ENCODE measurements around the gene BRD9.
"Not testable (repeated sequence)": the region's sequence is repeated elsewhere in the genome, so short reads cannot be mapped to it uniquely, and the experiment has no call there.

BRD9 gene

DNA sequence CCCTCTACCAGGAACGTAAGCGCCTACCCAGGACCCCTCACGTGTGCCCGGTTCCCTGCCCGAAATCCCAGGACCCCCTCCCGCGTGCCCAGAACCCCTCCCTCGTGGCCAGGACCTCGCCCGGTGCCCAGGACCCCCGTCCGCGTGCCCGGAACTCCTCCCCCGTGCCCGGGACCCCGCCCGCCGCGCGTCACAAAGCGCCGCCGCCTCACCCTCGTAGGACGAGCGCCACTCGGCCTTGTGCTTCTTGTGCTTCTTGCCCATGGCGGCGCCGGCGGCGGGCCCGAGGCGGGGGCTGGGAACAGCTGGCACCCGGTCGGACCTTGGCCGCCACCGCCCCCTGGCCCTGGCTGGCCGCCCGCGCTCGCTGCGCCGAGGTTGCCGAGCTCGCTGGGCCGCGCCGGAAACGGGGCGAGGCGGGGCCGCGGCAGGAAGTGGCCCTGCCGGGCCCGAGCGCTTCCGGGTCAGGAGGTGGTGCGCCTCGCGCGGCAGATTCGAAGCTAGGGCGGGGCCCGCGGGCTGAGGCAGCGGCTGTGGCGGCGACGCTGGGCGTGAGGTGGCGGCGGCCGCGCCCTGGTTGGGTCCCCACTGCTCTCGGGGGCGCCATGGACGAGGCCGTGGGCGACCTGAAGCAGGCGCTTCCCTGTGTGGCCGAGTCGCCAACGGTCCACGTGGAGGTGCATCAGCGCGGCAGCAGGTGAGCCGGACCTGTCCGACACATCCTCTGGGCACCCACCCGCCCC lies at the start of gene BRD9, which contains the start of gene TRIP13:
TSS of gene BRD9 (minus strand) at position 408 of the 743 bp plus-strand sequence. CDS start at position 264, 144 bp downstream.
TSS of gene TRIP13 (plus strand) at position 491 of the 743 bp plus-strand sequence. CDS start at position 606, 115 bp downstream.
- peak; percentile 98 for DNase-seq (ENCODE audit: insufficient read length, low spot score)
- FAIRE-seq = peak; percentile 70

DNA sequence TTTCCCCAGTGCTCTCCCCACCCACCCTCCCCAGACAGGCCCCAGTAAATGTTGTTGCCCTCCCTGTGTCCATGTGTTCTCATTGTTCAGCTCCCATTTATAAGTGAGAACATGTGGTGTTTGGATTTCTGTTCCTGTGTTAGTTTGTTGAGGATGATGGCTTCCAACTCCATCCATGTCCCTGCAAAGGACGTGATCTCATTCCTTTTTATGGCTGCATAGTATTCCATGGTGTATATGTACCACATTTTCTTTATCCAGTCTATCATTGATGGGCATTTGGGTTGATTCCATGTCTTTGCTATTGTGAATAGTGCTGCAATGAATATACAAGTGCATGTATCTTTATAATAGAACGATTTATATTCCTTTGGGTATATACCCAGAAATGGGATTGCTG lies 48.1 kb upstream of the BRD9 start:
- DNase-seq (ENCODE audit: insufficient read length, low spot score); FAIRE-seq: not testable (repeated sequence)

GRCh38 chr5:939368-939767 lies 46.8 kb upstream of the BRD9 start:
- no peak for DNase-seq (ENCODE audit: insufficient read length, low spot score)
- FAIRE-seq = no peak

DNA sequence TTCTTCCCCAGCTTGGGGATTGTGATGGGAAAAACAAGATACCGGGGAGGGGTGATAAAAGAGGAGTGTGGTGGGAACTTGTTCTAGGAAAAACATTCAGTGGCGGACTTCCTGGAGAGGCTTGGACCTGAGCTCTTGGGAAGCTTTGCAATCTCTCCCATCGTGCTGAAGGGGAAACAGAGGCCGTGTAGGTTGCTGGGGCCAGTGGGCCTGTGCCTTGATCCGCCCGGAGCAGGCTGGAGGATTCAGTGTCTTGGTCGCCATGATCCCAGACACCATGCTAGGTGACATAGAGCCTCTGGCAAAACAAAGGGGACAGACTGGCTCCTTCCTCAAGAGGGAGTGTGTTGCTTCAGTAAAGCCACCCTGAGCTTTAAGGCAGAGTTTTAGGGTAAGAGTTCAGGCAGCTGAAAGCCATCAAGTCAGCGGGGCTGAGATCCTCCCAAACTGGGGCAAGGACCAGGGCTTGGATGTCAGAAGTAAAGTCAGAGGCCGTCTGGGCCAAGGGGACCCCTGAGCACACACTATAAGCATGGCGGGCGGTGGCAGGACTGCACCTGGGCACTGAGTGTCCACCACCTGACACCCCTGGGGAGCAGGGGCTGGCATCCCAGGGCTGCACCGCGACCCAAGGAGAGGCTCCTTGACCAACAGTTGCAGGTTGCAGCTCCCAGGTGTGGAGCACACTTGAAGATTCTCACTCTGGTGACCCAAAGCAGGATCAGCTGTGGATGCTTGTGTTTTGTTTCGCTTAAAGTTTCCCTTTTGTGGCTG lies 44.7 kb upstream of the BRD9 start:
- DNase-seq (ENCODE audit: insufficient read length, low spot score) = no peak

GRCh38 chr5:936149-937144 lies 43.8 kb upstream of the BRD9 start:
- no peak for FAIRE-seq

More for the DNA sequence above, 44.7 kb upstream of the BRD9 start:
- no peak for FAIRE-seq

DNA sequence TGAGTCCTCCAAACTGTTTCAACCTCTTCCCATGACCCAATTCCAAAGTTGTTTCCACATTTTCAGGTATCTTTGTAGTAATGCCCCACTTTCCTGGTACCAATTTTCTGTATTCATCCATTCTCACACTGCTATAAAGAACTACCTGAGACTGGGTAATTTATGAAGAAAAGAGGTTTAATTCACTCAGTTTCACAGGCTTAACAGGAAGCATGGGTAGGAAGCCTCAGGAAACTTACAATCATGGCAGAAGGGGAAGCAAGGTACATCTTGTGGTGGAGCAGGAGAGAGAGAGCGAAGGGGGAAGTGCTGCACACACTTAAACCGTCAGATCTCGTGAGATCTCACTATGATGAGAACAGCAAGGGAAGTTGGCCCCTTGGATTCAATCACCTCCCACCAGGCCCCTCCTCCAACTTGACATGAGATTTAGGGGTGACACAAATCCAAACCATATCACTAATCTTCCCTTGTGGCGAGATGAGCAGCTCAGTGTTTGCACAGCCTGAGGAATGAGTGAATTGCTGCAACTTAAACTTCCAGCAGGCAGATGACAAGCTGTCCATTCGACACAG lies 43.0 kb upstream of the BRD9 start:
- FAIRE-seq = peak; percentile 55

More at GRCh38 chr5:936149-937144, 43.8 kb upstream of the BRD9 start:
- no peak for DNase-seq (ENCODE audit: insufficient read length, low spot score)

DNA sequence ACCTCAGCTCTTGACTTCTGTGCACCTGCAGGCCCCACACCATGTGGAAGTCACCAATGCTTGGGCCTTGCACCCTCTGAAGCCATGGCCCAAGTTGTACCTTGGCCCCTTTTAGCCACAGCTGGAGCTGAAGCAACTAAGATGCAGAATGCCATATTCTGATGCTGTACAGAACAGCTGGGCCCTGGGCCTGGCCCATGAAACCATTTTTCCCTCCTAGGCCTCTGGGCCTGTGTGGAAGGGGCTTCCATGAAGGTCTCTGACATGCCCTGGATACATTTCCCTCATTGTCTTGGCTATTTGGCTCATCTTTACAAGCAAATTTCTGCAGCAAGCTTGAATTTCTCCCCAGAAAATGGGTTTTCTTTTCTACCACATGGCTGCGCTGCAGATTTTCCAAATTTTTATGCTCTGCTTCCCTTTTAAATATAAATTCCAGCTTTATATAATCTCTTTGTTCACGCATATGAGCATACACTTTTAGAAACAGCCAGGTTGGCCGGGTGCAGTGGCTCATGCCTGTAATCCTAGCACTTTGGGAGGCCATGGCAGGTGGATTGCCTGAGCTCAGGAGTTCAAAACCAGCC lies 41.9 kb upstream of the BRD9 start:
- not testable (repeated sequence) for DNase-seq (ENCODE audit: insufficient read length, low spot score); FAIRE-seq

More for the DNA sequence above, 43.0 kb upstream of the BRD9 start:
- no peak for DNase-seq (ENCODE audit: insufficient read length, low spot score)

DNA sequence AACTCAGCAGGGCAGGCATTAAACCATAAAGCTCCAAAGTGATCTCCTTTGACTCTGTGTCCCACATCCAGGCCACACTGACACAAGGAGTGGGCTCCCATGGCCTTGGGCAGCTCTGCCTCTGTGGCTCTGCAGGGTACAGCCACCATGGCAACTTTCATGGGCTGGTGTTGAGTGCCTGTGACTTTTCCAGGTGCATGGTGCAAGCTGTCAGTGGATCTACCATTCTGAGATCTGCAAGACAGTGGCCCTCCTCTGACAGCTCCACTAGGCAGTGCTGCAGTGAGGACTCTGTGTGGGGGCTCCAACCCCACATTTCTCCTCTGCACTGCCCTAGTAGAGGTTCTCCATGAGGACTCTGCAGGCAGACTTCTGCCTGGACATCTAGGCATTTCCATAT lies 41.4 kb upstream of the BRD9 start:
- DNase-seq (ENCODE audit: insufficient read length, low spot score); FAIRE-seq: not testable (repeated sequence)

GRCh38 chr5:933251-933861 lies 40.8 kb upstream of the BRD9 start:
- no peak for FAIRE-seq
- DNase-seq (ENCODE audit: insufficient read length, low spot score) = no peak

DNA sequence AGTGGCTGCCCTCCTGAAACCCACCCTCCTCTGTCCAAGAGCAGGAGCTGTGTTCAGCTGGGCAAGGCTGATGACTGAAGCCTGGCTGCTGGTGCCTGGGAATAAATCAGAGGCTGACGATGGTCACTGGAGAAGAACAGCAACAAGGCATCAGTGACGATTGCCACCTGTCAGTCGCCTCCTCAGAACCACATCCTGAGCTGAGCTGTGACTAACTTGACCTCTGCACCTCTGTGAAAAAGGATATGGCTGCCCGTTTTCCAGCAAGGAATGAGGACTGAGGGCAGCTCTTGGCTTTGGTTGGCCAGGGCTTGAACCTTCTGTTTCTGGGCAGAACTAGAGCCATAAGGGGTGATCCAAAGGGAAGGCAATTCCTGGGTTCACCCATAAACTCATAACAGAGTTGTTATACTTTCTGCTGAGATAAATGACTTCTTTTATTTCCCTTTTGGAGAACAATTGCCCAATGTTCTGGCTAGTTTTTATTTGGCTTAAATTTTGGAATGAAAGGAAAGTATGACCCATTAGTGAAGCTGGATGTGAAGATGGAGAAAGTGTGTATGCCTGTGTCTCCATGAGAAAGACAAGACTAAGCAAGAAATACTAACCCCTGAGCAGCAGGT lies 40.1 kb upstream of the BRD9 start:
- DNase-seq (ENCODE audit: insufficient read length, low spot score) = no peak
- FAIRE-seq = peak; percentile 62

DNA sequence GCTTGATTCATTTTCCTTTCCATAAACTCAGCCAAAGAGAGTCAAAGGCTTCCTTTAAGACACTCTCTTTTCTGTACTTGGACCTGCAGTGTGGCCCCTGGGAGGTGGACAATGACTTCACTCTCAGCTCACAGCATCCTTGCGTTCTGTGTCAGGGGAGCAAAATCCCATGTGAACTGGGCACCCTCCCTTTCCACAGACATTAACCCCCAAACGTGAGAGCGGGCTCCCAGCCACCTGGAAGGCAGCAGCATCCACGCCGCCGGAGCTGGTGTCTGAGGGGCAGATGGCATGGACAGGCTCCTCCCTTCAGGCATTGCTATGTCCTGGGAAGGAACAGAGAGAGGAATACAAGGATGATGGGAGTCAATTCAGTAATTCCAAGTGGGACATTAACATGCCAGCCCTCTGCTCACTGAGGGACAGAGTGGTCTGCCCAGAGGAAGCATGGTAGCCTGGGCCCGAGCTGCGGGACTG lies 39.6 kb upstream of the BRD9 start:
- DNase-seq (ENCODE audit: insufficient read length, low spot score) (no peak), FAIRE-seq (no peak)

- FAIRE-seq = no peak
Measured at GRCh38 chr5:931570-932145, 39.1 kb upstream of the BRD9 start.

GRCh38 chr5:930866-931265 lies 38.3 kb upstream of the BRD9 start:
- no peak for DNase-seq (ENCODE audit: insufficient read length, low spot score)
- no peak for FAIRE-seq

More at GRCh38 chr5:931570-932145, 39.1 kb upstream of the BRD9 start:
- no peak for DNase-seq (ENCODE audit: insufficient read length, low spot score)

DNA sequence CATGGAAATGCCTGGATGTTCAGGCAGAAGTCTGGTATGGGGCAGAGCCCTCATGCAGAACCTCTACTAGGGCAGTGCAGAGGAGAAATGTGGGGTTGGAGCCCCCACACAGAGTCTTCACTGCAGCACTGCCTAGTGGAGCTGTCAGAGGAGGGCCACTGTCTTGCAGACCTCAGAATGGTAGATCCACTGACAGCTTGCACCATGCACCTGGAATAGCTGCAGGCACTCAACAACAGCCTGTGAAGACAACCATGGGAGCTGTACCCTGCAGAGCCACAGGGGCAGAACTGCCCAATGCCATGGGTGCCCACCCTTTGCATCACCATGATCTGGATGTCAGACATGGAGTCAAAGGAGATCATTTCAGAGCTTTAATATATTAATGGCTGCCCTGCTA lies 37.0 kb upstream of the BRD9 start:
- FAIRE-seq (no peak), DNase-seq (ENCODE audit: insufficient read length, low spot score) (no peak)

- DNase-seq (ENCODE audit: insufficient read length, low spot score); FAIRE-seq: not testable (repeated sequence)
Measured at GRCh38 chr5:929182-929581, 36.6 kb upstream of the BRD9 start.

GRCh38 chr5:927172-928015 lies 34.8 kb upstream of the BRD9 start:
- DNase-seq (ENCODE audit: insufficient read length, low spot score) = no peak
- FAIRE-seq = peak; percentile 4

- DNase-seq (ENCODE audit: insufficient read length, low spot score) = no peak
Measured at GRCh38 chr5:926417-927171, 34.0 kb upstream of the BRD9 start.

More at GRCh38 chr5:926417-927171, 34.0 kb upstream of the BRD9 start:
- no peak for FAIRE-seq
